Stomach (tissue), 9 donors: ENCODE results near the gene TMEM120A. TPM values are rescaled to one million over a fixed set of nuclear protein-coding genes. Genes with fewer than 3 reads are reported as not detected.

ENCODE experiments used
- DNase-seq, 2 donors: peaks; one replicate each; pipeline versions ENCODE4 v3.0.0 to v3.0.0-alpha.2; 2013 to 2019
- H3K27ac ChIP-seq, 5 donors: fragments of 200-600 bp in 4 of 5; sonication (generic) in 4 of 5; one replicate each; pipeline ENCODE4 v1.5.1; 2013 to 2019; ENCODE audit warnings: mild to moderate bottlenecking in 1 of 5, moderate library complexity in 1 of 5
- H3K27me3 ChIP-seq, 3 donors: fragments of 200-600 bp; sonication (generic); one replicate each; pipeline ENCODE4 v1.5.1; 2017 to 2019; ENCODE audit warnings: mixed run types in 1 of 3
- H3K36me3 ChIP-seq, 4 donors: fragments of 200-600 bp; sonication (generic); 1 replicate in 3 of 4; 2 replicates in 1 of 4; pipeline ENCODE4 v1.5.1; 2016 to 2019
- H3K4me1 ChIP-seq, 4 donors: fragments of 200-600 bp; sonication (generic); one replicate each; pipeline ENCODE4 v1.5.1; 2016 to 2019
- H3K4me3 ChIP-seq, 4 donors: fragments of 200-600 bp; sonication (generic) in 3 of 4; one replicate each; pipeline ENCODE4 v1.5.1; 2016 to 2019; ENCODE audit warnings: mild to moderate bottlenecking in 1 of 4
- H3K9me3 ChIP-seq, 4 donors: fragments of 200-600 bp; sonication (generic); one replicate each; pipeline ENCODE4 v1.5.1; 2016 to 2019
- CTCF ChIP-seq, 7 experiments: fragments of 450-650 bp in 4 of 7; fragments of 200-600 bp in 3 of 7; sonication (generic) in 3 of 7; IDR thresholded peaks; one replicate each; pipeline ENCODE4 v1.5.1; 2016 to 2019; ENCODE audit warnings: antibody characterized with exemption in 7 of 7, control low read depth in 2 of 7, mild to moderate bottlenecking in 1 of 7
- EP300 ChIP-seq: sonication (generic); formaldehyde crosslinking; IDR thresholded peaks from one replicate; pipeline ENCODE4 v1.6.1; 2017; ENCODE audit warnings: antibody characterized with exemption
- POLR2A ChIP-seq, 4 donors: fragments of 450-650 bp; IDR thresholded peaks; one replicate each; pipeline ENCODE4 v1.6.1; 2016; ENCODE audit warnings: antibody characterized with exemption in 4 of 4, control low read depth in 2 of 4, mild to moderate bottlenecking in 1 of 4, moderate library complexity in 1 of 4
- POLR2AphosphoS5 ChIP-seq, 3 donors: sonication (generic); formaldehyde crosslinking; IDR thresholded peaks; one replicate each; pipeline ENCODE4 v1.6.1; 2016; ENCODE audit warnings: antibody characterized with exemption in 3 of 3
- WGBS, 5 donors: extraction: QIAGEN DNeasy Blood & Tissue Kit in 3 of 5; methylation state at CpG; one replicate each; pipeline versions ENCODE4 v1.1.5 to v1.1.7; 2013 to 2018; 5-methylcytosine and 5-hydroxymethylcytosine counted together
- intact Hi-C: fragments of 100-400 bp; cut with DNase I; formaldehyde crosslinking; loops from one replicate; pipeline ENCODE4 v1.15.1; 2023; ENCODE audit warnings: low total_unique reads
- polyA plus RNA-seq, 3 donors: library from polyadenylated mRNA; stranded (reverse); fragments of 200-250 nt; gene quantifications; one replicate each; pipeline ENCODE4 v1.2.3, GENCODE V29; 2013
- total RNA-seq, 5 donors: library from RNA; depleted of rRNA; stranded (reverse); fragments of >200 nt; gene quantifications; one replicate each; pipeline versions ENCODE4 v1.1.0 to v1.2.3, GENCODE V29; 2014 to 2016
- donor health status: healthy with polysubstance abuse.
- donor health status: Bipolar disorder and iron deficiency.
- donor health status: healthy.

The TMEM120A gene
- total and polyA plus RNA-seq, 8 donors: 4.1 to 78.6 (median 43.1) TPM

- 93 to 99% (median 97%) methylated on average over 10 of the region's 10 CpGs for WGBS, 5 donors
- TF ChIP-seq POLR2AphosphoS5 (IDR thresholded peaks at IDR 0.05) (no peak), EP300 (no peak), POLR2A (IDR thresholded peaks at IDR 0.05) (no peak), CTCF (IDR thresholded peaks at IDR 0.05) (no peak)
- no peaks in the 10 kb centered on the region for H3K27me3 ChIP-seq
- no peaks in the 10 kb centered on the region for H3K9me3 ChIP-seq
- H3K27ac ChIP-seq: no peak overlapping the region
- H3K4me1 ChIP-seq: peaks cover 0 to 3% (median 1%) of the 10 kb centered on the region in 4 donors
- no peak overlapping the region for H3K4me3 ChIP-seq
- intact Hi-C loops: no loop called here
- DNase-seq: no peak
- H3K36me3 ChIP-seq: peaks cover 24 to 67% (median 52%) of the 10 kb centered on the region in 4 donors
These were observed 9.0 kb upstream of the TMEM120A start for GRCh38 chr7:76003351-76003750.

- Histone ChIP-seq H3K9me3 (no peaks in the 10 kb centered on the region), H3K4me1 (no peaks in the 10 kb centered on the region), H3K27ac (no peak overlapping the region), H3K36me3 (peaks cover 24 to 68% (median 52%) of the 10 kb centered on the region in 4 donors), H3K27me3 (no peaks in the 10 kb centered on the region), H3K4me3 (no peak overlapping the region)
- DNase-seq: no peak
- no peak for TF ChIP-seq POLR2A (IDR thresholded peaks at IDR 0.05)
- no peak for TF ChIP-seq CTCF (IDR thresholded peaks at IDR 0.05)
- TF ChIP-seq EP300: no peak
- no peak for TF ChIP-seq POLR2AphosphoS5 (IDR thresholded peaks at IDR 0.05)
- intact Hi-C loops: no loop called here
- 89 to 100% (median 97%) methylated on average over 3 of the region's 3 CpGs for WGBS, 5 donors
These were observed 8.4 kb upstream of the TMEM120A start for GRCh38 chr7:76002822-76003221.

GRCh38 chr7:76002139-76002538 is 7.7 kb upstream of the TMEM120A start:
- no peak overlapping the region for H3K27ac ChIP-seq
- no peak for DNase-seq
- 47 to 76% (median 66%) methylated on average over 6 of the region's 6 CpGs for WGBS, 5 donors
- H3K9me3 ChIP-seq: no peaks in the 10 kb centered on the region
- H3K4me3 ChIP-seq: no peak overlapping the region
- intact Hi-C loops: no loop called here
- H3K4me1 ChIP-seq: no peaks in the 10 kb centered on the region
- peaks cover 24 to 66% (median 52%) of the 10 kb centered on the region in 4 donors for H3K36me3 ChIP-seq
- H3K27me3 ChIP-seq: no peaks in the 10 kb centered on the region
- TF ChIP-seq POLR2A (IDR thresholded peaks at IDR 0.05) (no peak), POLR2AphosphoS5 (IDR thresholded peaks at IDR 0.05) (no peak), CTCF (IDR thresholded peaks at IDR 0.05) (no peak), EP300 (no peak)

- Histone ChIP-seq H3K4me1 (peaks cover 0 to 1% (median under 1%) of the 10 kb centered on the region in 4 donors), H3K27me3 (no peaks in the 10 kb centered on the region), H3K4me3 (no peak overlapping the region), H3K27ac (no peak overlapping the region), H3K36me3 (peaks cover 30 to 68% (median 59%) of the 10 kb centered on the region in 4 donors), H3K9me3 (no peaks in the 10 kb centered on the region)
- intact Hi-C loops: no loop called here
- TF ChIP-seq POLR2AphosphoS5 (IDR thresholded peaks at IDR 0.05) (no peak), CTCF (IDR thresholded peaks at IDR 0.05) (no peak)
- DNase-seq: no peak
- 95 to 98% (median 97%) methylated on average over 11 of the region's 11 CpGs for WGBS, 5 donors
These were observed 6.2 kb upstream of the TMEM120A start for GRCh38 chr7:76000566-76000965.
